ENCODE data around the gene ZMYND15.

The ZMYND15 gene

DNA sequence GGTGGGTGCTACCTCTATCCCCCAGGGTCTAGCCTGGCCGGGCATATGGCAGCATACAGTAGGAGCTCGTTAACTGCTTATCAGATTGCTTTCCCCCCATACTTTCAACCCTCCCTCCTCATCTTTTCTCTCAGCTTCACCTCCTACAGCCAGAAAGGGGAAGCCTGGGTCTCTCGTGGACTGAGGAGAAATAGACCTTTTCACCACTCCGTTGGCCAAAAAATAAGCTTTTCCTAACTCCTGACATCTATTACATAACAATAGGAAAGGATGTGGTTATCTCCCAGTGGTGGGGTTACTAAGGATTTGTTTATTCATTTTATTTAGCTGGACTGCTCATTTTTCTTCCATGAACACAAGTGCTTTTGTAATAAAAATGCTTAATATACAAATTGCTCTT lies 9.1 kb downstream of the ZMYND15 start:
- H3K36me3 ChIP-seq (ENCODE audit: control insufficient read depth, insufficient read depth, low read length): no peaks in the 10 kb centered on the region
- DNase-seq (ENCODE audit: extremely low read depth, insufficient read length): no peak
- no peaks in the 10 kb centered on the region; the same call in 1 of the 2 replicates for H3K27me3 ChIP-seq (replicated peaks; ENCODE audit: control insufficient read depth, insufficient read depth, low read length)
- TF ChIP-seq, protein P1, sequence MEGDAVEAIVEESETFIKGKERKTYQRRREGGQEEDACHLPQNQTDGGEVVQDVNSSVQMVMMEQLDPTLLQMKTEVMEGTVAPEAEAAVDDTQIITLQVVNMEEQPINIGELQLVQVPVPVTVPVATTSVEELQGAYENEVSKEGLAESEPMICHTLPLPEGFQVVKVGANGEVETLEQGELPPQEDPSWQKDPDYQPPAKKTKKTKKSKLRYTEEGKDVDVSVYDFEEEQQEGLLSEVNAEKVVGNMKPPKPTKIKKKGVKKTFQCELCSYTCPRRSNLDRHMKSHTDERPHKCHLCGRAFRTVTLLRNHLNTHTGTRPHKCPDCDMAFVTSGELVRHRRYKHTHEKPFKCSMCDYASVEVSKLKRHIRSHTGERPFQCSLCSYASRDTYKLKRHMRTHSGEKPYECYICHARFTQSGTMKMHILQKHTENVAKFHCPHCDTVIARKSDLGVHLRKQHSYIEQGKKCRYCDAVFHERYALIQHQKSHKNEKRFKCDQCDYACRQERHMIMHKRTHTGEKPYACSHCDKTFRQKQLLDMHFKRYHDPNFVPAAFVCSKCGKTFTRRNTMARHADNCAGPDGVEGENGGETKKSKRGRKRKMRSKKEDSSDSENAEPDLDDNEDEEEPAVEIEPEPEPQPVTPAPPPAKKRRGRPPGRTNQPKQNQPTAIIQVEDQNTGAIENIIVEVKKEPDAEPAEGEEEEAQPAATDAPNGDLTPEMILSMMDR (IDR thresholded peaks at IDR 0.05; ENCODE audit: insufficient read depth, low read length, poor library complexity, severe bottlenecking): no peak
- H3K4me3 ChIP-seq (replicated peaks; ENCODE audit: low read depth, low read length): no peak overlapping the region

DNA sequence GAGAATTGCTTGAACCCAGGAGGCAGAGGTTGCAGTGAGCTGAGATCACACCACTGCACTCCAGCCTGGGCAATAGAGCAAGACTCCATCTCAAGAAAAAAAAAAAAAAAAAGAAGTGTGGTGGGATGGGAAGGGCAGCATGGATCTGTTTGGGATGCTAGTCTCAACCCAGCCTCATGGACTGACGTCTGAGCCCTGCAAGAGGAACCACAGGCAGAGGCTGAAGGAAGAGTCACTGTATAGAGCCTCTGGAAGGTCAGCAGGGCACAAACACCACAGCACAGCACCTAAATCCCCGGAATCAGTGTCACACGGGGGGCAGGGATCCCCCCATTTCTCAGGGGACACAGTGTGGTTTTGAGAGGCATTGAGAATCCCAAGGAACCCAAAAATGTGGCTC lies 11.0 kb downstream of the ZMYND15 start:
- no peak overlapping the region for H3K4me3 ChIP-seq (replicated peaks; ENCODE audit: low read depth, low read length)
- TF ChIP-seq, protein P1 (IDR thresholded peaks at IDR 0.05; ENCODE audit: insufficient read depth, low read length, poor library complexity, severe bottlenecking): no peak
- DNase-seq (ENCODE audit: extremely low read depth, insufficient read length): no peak
- peaks cover 1% of the 10 kb centered on the region for H3K27me3 ChIP-seq (replicated peaks; ENCODE audit: control insufficient read depth, insufficient read depth, low read length)
- no peaks in the 10 kb centered on the region for H3K36me3 ChIP-seq (ENCODE audit: control insufficient read depth, insufficient read depth, low read length)

DNA sequence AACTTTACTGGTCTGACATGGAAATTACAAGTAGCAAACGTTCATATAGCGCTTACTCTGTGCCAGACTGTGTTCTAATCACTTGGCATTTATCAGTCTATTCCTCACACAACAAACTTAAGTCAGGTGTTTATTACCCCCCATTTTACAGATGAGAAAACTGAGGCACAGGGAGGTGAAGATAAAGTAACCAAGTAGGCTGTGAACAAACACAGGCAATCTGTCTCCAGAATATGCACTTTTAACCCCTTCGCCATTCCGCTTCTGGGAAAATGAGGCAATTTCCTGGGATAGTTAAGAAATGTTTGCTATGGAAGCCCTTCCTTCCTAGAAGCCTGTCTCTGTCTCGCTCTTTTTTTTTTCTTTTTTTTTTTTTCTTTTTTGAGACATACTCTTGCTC lies 12.3 kb downstream of the ZMYND15 start:
- H3K4me3 ChIP-seq (replicated peaks; ENCODE audit: low read depth, low read length): no peak overlapping the region
- no peaks in the 10 kb centered on the region for H3K36me3 ChIP-seq (ENCODE audit: control insufficient read depth, insufficient read depth, low read length)
- H3K27me3 ChIP-seq (replicated peaks; ENCODE audit: control insufficient read depth, insufficient read depth, low read length): peaks cover 1% of the 10 kb centered on the region
- TF ChIP-seq, protein P1 (IDR thresholded peaks at IDR 0.05; ENCODE audit: insufficient read depth, low read length, poor library complexity, severe bottlenecking): no peak
- no peak for DNase-seq (ENCODE audit: extremely low read depth, insufficient read length)

DNA sequence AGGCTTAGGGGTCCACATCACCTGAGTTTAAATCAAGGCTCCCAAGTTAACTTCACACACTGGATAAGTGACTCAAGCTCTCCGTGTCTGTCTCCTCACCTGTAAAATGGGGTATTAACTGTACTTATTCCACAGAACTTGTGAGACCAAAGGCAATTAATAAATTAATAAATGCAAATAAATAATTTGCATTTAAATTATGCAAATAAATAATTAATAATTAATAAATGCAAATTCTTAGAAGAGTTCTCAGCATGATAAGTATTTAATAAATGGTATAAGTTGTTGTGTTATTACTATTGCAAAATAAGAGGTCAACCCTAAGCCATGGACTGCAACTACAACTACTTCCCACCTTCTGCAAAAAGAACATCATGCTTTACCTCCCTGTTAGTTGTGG lies 13.8 kb downstream of the ZMYND15 start:
- no peak for DNase-seq (ENCODE audit: extremely low read depth, insufficient read length)
- H3K4me3 ChIP-seq (replicated peaks; ENCODE audit: low read depth, low read length): no peak overlapping the region
- TF ChIP-seq, protein P1 (IDR thresholded peaks at IDR 0.05; ENCODE audit: insufficient read depth, low read length, poor library complexity, severe bottlenecking): no peak
- no peaks in the 10 kb centered on the region for H3K36me3 ChIP-seq (ENCODE audit: control insufficient read depth, insufficient read depth, low read length)
- H3K27me3 ChIP-seq (replicated peaks; ENCODE audit: control insufficient read depth, insufficient read depth, low read length): peaks cover 1% of the 10 kb centered on the region

DNA sequence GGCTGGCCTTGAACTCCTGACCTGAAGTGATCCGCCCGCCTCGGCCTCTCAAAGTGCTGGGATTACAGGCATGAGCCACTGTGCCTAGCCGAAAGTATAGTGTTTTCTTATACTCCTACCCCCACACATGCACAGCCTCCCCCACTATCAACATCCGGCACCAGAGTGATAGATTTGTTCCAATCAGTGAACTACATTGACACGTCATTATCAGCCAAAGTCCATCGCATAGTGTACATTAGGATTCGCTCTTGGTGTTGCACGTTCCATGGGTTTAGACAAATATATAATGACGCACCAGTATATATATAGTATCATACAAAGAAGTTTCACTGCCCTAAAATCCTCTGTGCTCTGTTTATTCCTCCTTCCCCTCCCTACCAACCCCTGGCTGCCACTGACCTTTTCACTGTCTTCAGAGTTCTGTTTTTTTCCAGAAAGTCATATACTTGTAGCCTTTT lies 20.2 kb downstream of the ZMYND15 start:
- DNase-seq (ENCODE audit: extremely low read depth, insufficient read length): no peak

More for the DNA sequence above, 20.2 kb downstream of the ZMYND15 start:
- Histone ChIP-seq H3K36me3 (ENCODE audit: control insufficient read depth, insufficient read depth, low read length) (no peaks in the 10 kb centered on the region), H3K27me3 (replicated peaks; ENCODE audit: control insufficient read depth, insufficient read depth, low read length) (no peaks in the 10 kb centered on the region), H3K4me3 (replicated peaks; ENCODE audit: low read depth, low read length) (no peak overlapping the region)
- TF ChIP-seq, protein P1 (IDR thresholded peaks at IDR 0.05; ENCODE audit: insufficient read depth, low read length, poor library complexity, severe bottlenecking): no peak

Measured in GM06990 (cell line).